ENCODE measurements around the gene UBE2L3. TPM values are rescaled to one million over a fixed set of nuclear protein-coding genes. Genes with fewer than 3 reads are reported as not detected.

Gene UBE2L3
- total and polyA plus RNA-seq, 8 donors: 23.1 to 94.2 (median 50.7) TPM

DNA sequence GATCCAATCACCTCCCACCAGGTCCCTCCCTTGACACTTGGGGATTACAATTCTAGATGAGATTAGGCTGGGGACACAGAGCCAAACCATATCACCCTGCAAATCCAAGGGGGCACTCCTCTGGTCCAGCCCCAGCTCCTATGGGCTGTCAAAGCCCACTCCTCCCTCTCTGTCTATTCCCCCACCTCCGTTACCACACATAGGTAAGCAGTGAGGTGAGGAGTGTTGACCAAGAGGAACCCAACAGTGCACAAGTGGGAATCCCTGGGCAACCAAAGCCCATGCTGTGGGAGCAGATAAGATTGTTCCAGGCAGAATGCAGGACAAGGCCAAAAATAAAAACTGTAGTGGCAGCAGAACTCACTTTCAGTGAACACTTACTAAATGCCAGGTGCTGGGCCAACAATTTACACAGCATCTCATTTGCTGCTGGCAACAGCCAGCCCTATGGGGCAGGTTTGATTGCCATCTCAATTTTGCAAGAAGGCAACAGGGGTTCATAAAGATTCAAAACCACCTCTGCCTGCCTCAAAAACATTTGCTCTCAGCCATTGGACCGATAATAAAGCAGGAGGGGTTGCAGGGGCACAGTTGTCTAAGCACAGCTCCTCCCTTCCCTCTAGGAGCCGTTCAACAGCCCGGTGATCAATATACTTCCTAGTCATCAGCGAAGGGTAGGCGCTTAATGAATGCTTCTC, 83.5 kb downstream of the UBE2L3 start:
- no peak for TF ChIP-seq POLR2A (IDR thresholded peaks at IDR 0.05)
- TF ChIP-seq, protein P1, sequence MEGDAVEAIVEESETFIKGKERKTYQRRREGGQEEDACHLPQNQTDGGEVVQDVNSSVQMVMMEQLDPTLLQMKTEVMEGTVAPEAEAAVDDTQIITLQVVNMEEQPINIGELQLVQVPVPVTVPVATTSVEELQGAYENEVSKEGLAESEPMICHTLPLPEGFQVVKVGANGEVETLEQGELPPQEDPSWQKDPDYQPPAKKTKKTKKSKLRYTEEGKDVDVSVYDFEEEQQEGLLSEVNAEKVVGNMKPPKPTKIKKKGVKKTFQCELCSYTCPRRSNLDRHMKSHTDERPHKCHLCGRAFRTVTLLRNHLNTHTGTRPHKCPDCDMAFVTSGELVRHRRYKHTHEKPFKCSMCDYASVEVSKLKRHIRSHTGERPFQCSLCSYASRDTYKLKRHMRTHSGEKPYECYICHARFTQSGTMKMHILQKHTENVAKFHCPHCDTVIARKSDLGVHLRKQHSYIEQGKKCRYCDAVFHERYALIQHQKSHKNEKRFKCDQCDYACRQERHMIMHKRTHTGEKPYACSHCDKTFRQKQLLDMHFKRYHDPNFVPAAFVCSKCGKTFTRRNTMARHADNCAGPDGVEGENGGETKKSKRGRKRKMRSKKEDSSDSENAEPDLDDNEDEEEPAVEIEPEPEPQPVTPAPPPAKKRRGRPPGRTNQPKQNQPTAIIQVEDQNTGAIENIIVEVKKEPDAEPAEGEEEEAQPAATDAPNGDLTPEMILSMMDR (IDR thresholded peaks at IDR 0.05): no peak
- no peak for TF ChIP-seq EP300 (IDR thresholded peaks at IDR 0.05)
- no peak for TF ChIP-seq POLR2AphosphoS5 (IDR thresholded peaks at IDR 0.05)
- DNase-seq: no peak
- H3K27ac ChIP-seq: peak overlapping the region in 2 of 5 donors; percentile 31 to 54
- H3K9me3 ChIP-seq: no peaks in the 10 kb centered on the region
- intact Hi-C loops (cut with DNase I; ENCODE audit: low total_unique reads): no loop called here
- H3K36me3 ChIP-seq: peaks cover 0 to 29% (median 15%) of the 10 kb centered on the region in 4 donors
- peaks cover 15 to 35% (median 33%) of the 10 kb centered on the region in 4 donors for H3K4me1 ChIP-seq
- H3K27me3 ChIP-seq: peaks cover 0 to 3% (median 0%) of the 10 kb centered on the region in 3 donors
- H3K4me3 ChIP-seq: peak overlapping the region; percentile 48 to 75 (median 59)
- WGBS, 5 donors: 10 to 27% (median 11%) methylated on average over 6 of the region's 6 CpGs

DNA sequence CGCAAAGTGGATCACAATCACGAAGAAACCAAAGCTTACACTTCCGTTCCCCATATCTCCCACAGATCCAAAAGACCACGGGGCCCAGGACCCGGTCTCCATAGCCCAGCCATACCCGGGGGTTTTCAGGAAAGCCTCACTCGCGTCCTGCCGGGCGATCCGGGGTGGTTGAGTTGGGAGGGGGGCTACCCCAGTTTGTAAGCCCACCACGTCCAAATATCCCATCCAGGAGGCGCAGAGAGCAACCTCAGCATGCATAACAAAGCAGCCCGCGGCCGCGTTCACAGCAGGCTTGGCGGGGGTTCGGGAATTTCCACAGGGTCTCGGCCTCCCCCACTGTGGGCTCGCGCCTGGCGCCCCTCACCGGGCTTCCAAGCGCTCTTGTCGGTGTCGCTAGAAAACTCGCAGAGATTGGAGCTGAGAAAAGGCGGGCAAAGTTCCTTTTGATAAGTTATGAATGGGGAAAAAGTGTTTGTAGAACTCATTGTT, 84.1 kb downstream of the UBE2L3 start:
- 0 to 1% (median 1%) methylated on average over 22 to 29 of the region's 29 CpGs for WGBS, 5 donors
- peak overlapping the region in 4 of 5 donors; percentile 31 to 54 (median 46) for H3K27ac ChIP-seq
- peak overlapping the region; percentile 48 to 75 (median 59) for H3K4me3 ChIP-seq

DNA sequence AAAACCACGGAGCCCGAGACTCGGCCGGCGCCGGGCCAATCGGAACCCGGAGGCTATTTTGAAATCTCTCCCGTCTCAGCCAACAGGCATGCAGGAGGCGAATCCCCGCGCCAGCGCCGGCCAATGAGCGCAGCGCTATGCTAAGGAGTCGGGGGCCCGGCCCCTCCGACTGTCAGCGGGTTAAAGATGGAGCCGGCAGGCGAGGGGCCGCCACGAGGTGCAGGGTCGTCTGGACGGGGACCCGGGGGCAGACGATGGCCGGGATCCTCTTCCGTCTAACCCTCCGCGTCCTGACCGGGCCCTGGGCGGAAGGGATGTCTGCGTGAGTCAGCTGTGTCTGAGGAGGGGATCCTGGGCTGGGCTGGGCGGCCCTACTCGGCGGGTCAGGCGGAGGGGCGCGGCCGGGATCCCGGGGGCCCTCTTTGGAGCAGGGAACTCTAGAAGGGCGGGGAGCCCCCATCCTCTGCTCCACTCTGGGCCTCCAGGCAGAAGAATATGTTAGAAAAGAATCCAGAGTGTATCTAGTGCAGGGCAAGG, 84.6 kb downstream of the UBE2L3 start:
- intact Hi-C loops (cut with DNase I; ENCODE audit: low total_unique reads): no loop called here
- Histone ChIP-seq H3K4me3 (peak overlapping the region; percentile 48 to 75 (median 59)), H3K9me3 (no peaks in the 10 kb centered on the region), H3K27ac (peak overlapping the region in 4 of 5 donors; percentile 31 to 54 (median 46)), H3K4me1 (peaks cover 15 to 32% (median 28%) of the 10 kb centered on the region in 4 donors), H3K36me3 (peaks cover 0 to 22% (median 12%) of the 10 kb centered on the region in 4 donors), H3K27me3 (peaks cover 0 to 4% (median 0%) of the 10 kb centered on the region in 3 donors)
- WGBS, 5 donors: 1 to 2% (median 1%) methylated on average over 34 to 44 of the region's 44 CpGs
- TF ChIP-seq, protein P1 (IDR thresholded peaks at IDR 0.05): no peak
- TF ChIP-seq POLR2A (IDR thresholded peaks at IDR 0.05) (no peak), EP300 (IDR thresholded peaks at IDR 0.05) (no peak), POLR2AphosphoS5 (IDR thresholded peaks at IDR 0.05) (peak in 1 of 3 donors; percentile 24)
- peak; percentile 91 to 96 for DNase-seq

More for the DNA sequence above, 84.1 kb downstream of the UBE2L3 start:
- TF ChIP-seq POLR2AphosphoS5 (IDR thresholded peaks at IDR 0.05) (no peak), EP300 (IDR thresholded peaks at IDR 0.05) (no peak), POLR2A (IDR thresholded peaks at IDR 0.05) (no peak)
- TF ChIP-seq, protein P1 (IDR thresholded peaks at IDR 0.05): no peak
- intact Hi-C loops (cut with DNase I; ENCODE audit: low total_unique reads): no loop called here
- Histone ChIP-seq H3K36me3 (peaks cover 0 to 24% (median 12%) of the 10 kb centered on the region in 4 donors), H3K27me3 (peaks cover 0 to 4% (median 0%) of the 10 kb centered on the region in 3 donors), H3K4me1 (peaks cover 15 to 32% (median 29%) of the 10 kb centered on the region in 4 donors), H3K9me3 (no peaks in the 10 kb centered on the region)
- no peak for DNase-seq

Measured in stomach (tissue), 9 donors.